ENCODE data around the gene PSMD1.

DNA sequence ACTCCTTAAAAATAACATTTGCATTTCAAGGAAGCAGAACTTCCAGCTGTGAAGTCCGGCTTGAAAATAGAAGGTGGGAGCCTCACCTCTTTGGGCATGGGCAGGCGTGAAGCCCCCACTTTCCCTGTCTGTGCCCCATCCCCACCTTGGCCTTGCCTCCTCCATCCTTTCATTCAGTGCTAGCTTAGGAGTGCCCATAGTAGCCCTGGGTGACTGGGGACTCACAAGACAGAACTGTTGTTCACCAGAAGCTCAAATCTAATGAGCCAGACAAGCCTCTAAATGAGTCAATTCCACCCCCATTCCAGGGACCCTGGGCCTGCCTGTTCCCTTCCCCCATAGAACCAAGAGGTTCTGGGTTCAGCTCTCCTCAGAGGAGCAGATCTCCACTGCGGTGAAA is 40.7 kb upstream of the PSMD1 start:
- TF ChIP-seq FOS (IDR thresholded peaks at IDR 0.05; ENCODE audit: borderline replicate concordance, insufficient read depth, low read length) (no peak), CTCF (IDR thresholded peaks at IDR 0.05; ENCODE audit: extremely low read depth in 1 of 2, insufficient read depth in 1 of 2, low read depth in 1 of 2, low read length in 2 of 2) (no peak), POLR2AphosphoS5 (IDR thresholded peaks at IDR 0.05; ENCODE audit: insufficient read depth, low read depth, low read length) (no peak), JUN (IDR thresholded peaks at IDR 0.05; ENCODE audit: borderline replicate concordance, insufficient read depth, insufficient read length, low read depth) (no peak), MYC (IDR thresholded peaks at IDR 0.05; ENCODE audit: low read depth, low read length) (no peak), EZH2 (IDR thresholded peaks at IDR 0.05; ENCODE audit: borderline replicate concordance, low read depth, low read length, severe bottlenecking) (no peak), MAX (IDR thresholded peaks at IDR 0.05; ENCODE audit: insufficient read depth, insufficient read length) (no peak)
